A549 (cell line): Measurements from ENCODE around the gene PLPPR3.

Source experiments
- BCL3 ChIP-seq: fragments of >200 bp; sonication (Bioruptor Twin); formaldehyde crosslinking; IDR thresholded peaks from 3 replicates; pipeline ENCODE4 v1.6.1; 2016
- CHD2 ChIP-seq: fragments of 150-350 bp; IDR thresholded peaks from 2 replicates; pipeline ENCODE4 v1.6.1; 2014; ENCODE audit warnings: low read length; ENCODE audit not compliant: partially characterized antibody
- CTCF ChIP-seq: fragments of >200 bp; sonication (Bioruptor Twin); formaldehyde crosslinking; IDR thresholded peaks from 3 replicates; pipeline ENCODE4 v1.5.1; 2016
- ESRRA ChIP-seq: fragments of 150-350 bp; IDR thresholded peaks from 2 replicates; pipeline ENCODE4 v1.6.1; 2014; ENCODE audit warnings: mild to moderate bottlenecking, low read length, borderline replicate concordance
- JUNB ChIP-seq: fragments of >200 bp; sonication (Bioruptor Twin); formaldehyde crosslinking; IDR thresholded peaks from 2 replicates; pipeline ENCODE4 v1.6.1; 2016
- POLR2A ChIP-seq: IDR thresholded peaks from 2 replicates; pipeline ENCODE4 v1.6.1; 2012; ENCODE audit warnings: mild to moderate bottlenecking, low read length
- POLR2AphosphoS2 ChIP-seq: conservative IDR thresholded peaks from 2 replicates; pipeline ENCODE4 v1.6.1; 2012; ENCODE audit warnings: low read length, improper control_type of control experiment, inconsistent platforms
- RAD21 ChIP-seq, 2 experiments: fragments of >200 bp in 1 of 2; sonication (Bioruptor Twin) in 1 of 2; formaldehyde crosslinking in 1 of 2; IDR thresholded peaks in 1 of 2; conservative IDR thresholded peaks in 1 of 2; 2 replicates in 1 of 2; 3 replicates in 1 of 2; pipeline ENCODE4 v1.6.1; 2012 to 2018; ENCODE audit warnings: inconsistent platforms in 1 of 2
- RCOR1 ChIP-seq: fragments of 150-350 bp; IDR thresholded peaks from 2 replicates; pipeline ENCODE4 v1.6.1; 2014; ENCODE audit warnings: antibody characterized with exemption, low read length, low read depth
- USF2 ChIP-seq: fragments of 450-650 bp; IDR thresholded peaks from 2 replicates; pipeline ENCODE4 v1.6.1; 2014; ENCODE audit warnings: antibody characterized with exemption

DNA sequence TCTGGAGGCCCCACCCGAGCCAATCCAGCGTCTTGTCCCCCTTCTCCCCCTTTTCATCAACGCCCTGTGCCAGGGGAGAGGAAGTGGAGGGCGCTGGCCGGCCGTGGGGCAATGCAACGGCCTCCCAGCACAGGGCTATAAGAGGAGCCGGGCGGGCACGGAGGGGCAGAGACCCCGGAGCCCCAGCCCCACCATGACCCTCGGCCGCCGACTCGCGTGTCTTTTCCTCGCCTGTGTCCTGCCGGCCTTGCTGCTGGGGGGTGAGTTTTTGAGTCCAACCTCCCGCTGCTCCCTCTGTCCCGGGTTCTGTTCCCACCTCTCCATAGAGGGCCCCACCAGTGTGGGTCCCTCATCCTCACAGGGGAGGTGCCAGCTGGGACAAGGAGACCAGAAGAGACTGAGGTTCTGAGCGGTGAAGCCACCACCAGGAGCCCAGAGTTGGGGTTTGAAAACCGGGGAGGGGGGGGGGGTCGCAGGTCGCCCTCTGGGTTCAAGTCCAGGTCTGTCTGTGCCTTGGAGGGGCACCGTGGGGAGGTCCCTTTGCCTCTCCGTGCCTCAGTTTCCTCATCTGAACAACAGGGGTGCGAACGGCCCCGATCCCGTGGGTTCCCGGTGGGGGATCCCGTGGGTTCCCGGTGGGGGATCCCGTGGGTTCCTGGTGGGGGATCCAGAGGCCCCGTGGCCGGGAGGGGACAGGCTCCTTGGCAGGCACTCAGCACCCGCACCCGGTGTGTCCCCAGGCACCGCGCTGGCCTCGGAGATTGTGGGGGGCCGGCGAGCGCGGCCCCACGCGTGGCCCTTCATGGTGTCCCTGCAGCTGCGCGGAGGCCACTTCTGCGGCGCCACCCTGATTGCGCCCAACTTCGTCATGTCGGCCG is 30.6 kb upstream of the PLPPR3 start, which contains the start of gene ELANE:
- TF ChIP-seq POLR2A, result no peak
- no peak for TF ChIP-seq CTCF
- TF ChIP-seq USF2, result no peak
- no peak for TF ChIP-seq RCOR1
- TF ChIP-seq ESRRA, result no peak
- TF ChIP-seq RAD21 (conservative IDR thresholded peaks at IDR 0.05 in 1 of 2, IDR thresholded peaks at IDR 0.05 in 1 of 2), result no peak
- no peak for TF ChIP-seq JUNB
- no peak for TF ChIP-seq CHD2
- no peak for TF ChIP-seq BCL3
- no peak for TF ChIP-seq POLR2AphosphoS2
